Measurements from ENCODE around the gene GPC4.

The GPC4 gene

GRCh38 chrX:133461231-133461630, 45.9 kb upstream of the GPC4 start:
- H3K36me3 ChIP-seq (ENCODE audit: control insufficient read depth in 2 of 2, insufficient read depth in 1 of 2, low read length in 2 of 2): no peaks in the 10 kb centered on the region
- no peak for TF ChIP-seq ZNF324 (tag by site-specific recombination; IDR thresholded peaks at IDR 0.05)
- TF ChIP-seq, protein P1, sequence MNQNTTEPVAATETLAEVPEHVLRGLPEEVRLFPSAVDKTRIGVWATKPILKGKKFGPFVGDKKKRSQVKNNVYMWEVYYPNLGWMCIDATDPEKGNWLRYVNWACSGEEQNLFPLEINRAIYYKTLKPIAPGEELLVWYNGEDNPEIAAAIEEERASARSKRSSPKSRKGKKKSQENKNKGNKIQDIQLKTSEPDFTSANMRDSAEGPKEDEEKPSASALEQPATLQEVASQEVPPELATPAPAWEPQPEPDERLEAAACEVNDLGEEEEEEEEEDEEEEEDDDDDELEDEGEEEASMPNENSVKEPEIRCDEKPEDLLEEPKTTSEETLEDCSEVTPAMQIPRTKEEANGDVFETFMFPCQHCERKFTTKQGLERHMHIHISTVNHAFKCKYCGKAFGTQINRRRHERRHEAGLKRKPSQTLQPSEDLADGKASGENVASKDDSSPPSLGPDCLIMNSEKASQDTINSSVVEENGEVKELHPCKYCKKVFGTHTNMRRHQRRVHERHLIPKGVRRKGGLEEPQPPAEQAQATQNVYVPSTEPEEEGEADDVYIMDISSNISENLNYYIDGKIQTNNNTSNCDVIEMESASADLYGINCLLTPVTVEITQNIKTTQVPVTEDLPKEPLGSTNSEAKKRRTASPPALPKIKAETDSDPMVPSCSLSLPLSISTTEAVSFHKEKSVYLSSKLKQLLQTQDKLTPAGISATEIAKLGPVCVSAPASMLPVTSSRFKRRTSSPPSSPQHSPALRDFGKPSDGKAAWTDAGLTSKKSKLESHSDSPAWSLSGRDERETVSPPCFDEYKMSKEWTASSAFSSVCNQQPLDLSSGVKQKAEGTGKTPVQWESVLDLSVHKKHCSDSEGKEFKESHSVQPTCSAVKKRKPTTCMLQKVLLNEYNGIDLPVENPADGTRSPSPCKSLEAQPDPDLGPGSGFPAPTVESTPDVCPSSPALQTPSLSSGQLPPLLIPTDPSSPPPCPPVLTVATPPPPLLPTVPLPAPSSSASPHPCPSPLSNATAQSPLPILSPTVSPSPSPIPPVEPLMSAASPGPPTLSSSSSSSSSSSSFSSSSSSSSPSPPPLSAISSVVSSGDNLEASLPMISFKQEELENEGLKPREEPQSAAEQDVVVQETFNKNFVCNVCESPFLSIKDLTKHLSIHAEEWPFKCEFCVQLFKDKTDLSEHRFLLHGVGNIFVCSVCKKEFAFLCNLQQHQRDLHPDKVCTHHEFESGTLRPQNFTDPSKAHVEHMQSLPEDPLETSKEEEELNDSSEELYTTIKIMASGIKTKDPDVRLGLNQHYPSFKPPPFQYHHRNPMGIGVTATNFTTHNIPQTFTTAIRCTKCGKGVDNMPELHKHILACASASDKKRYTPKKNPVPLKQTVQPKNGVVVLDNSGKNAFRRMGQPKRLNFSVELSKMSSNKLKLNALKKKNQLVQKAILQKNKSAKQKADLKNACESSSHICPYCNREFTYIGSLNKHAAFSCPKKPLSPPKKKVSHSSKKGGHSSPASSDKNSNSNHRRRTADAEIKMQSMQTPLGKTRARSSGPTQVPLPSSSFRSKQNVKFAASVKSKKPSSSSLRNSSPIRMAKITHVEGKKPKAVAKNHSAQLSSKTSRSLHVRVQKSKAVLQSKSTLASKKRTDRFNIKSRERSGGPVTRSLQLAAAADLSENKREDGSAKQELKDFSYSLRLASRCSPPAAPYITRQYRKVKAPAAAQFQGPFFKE (tag by site-specific recombination; IDR thresholded peaks at IDR 0.05; ENCODE audit: borderline replicate concordance): no peak
- TF ChIP-seq, protein P2, sequence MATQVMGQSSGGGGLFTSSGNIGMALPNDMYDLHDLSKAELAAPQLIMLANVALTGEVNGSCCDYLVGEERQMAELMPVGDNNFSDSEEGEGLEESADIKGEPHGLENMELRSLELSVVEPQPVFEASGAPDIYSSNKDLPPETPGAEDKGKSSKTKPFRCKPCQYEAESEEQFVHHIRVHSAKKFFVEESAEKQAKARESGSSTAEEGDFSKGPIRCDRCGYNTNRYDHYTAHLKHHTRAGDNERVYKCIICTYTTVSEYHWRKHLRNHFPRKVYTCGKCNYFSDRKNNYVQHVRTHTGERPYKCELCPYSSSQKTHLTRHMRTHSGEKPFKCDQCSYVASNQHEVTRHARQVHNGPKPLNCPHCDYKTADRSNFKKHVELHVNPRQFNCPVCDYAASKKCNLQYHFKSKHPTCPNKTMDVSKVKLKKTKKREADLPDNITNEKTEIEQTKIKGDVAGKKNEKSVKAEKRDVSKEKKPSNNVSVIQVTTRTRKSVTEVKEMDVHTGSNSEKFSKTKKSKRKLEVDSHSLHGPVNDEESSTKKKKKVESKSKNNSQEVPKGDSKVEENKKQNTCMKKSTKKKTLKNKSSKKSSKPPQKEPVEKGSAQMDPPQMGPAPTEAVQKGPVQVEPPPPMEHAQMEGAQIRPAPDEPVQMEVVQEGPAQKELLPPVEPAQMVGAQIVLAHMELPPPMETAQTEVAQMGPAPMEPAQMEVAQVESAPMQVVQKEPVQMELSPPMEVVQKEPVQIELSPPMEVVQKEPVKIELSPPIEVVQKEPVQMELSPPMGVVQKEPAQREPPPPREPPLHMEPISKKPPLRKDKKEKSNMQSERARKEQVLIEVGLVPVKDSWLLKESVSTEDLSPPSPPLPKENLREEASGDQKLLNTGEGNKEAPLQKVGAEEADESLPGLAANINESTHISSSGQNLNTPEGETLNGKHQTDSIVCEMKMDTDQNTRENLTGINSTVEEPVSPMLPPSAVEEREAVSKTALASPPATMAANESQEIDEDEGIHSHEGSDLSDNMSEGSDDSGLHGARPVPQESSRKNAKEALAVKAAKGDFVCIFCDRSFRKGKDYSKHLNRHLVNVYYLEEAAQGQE (tag by site-specific recombination; IDR thresholded peaks at IDR 0.05): no peak
- no peak for TF ChIP-seq ZBTB8A (tag by site-specific recombination; IDR thresholded peaks at IDR 0.05)
- no peak for TF ChIP-seq ZFHX2 (tag by site-specific recombination; conservative IDR thresholded peaks at IDR 0.05)
- no peak for TF ChIP-seq GFI1B (tag by site-specific recombination; IDR thresholded peaks at IDR 0.05)
- no peak for TF ChIP-seq ZSCAN5A (tag by site-specific recombination; IDR thresholded peaks at IDR 0.05)
- no peak for TF ChIP-seq BCL11B (tag by site-specific recombination; IDR thresholded peaks at IDR 0.05; ENCODE audit: low read depth)
- H3K27ac ChIP-seq (ENCODE audit: extremely low read depth, low read depth, low read length): no peak overlapping the region
- POLR2A ChIA-PET: no interaction called here
- H3K4me1 ChIP-seq (ENCODE audit: control insufficient read depth, insufficient read depth, low read length): no peaks in the 10 kb centered on the region
- CTCF ChIA-PET: no interaction called here
- H3K4me3 ChIP-seq (ENCODE audit: low read depth, low read length): no peak overlapping the region
- no peaks in the 10 kb centered on the region for H3K9me3 ChIP-seq (ENCODE audit: control insufficient read depth, insufficient read depth, low read depth, low read length)

DNA sequence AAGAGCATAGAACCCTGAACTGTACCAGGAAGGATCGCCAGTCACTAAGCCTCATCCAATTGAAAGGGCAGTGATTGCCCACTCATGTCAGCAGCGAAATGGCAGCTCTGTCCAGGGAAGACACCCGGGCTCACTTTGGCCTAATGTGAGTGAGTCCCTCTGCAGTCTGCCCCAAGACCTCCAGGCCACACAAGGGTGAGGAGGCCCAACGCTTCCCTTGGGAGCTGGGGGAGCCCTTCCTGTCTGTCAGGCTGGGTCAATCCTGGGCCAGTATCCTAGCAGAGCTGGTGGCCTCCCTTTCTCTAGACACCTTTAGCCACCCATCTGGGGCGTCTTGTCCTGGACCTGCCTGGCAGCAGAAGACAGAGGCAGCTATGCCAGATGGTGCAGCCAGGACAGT, 39.6 kb upstream of the GPC4 start:
- H3K36me3 ChIP-seq (ENCODE audit: control insufficient read depth in 2 of 2, insufficient read depth in 1 of 2, low read length in 2 of 2): no peaks in the 10 kb centered on the region
- H3K27ac ChIP-seq (ENCODE audit: extremely low read depth, low read depth, low read length): no peak overlapping the region
- ChIA-PET POLR2A (no interaction called here), CTCF (interaction anchor here (0.9 kb wide), 1 partner anchor 13 kb away, joined by 3 read pairs; no protein-coding TSS in a partner anchor)
- H3K4me1 ChIP-seq (ENCODE audit: control insufficient read depth, insufficient read depth, low read length): no peaks in the 10 kb centered on the region
- H3K9me3 ChIP-seq (ENCODE audit: control insufficient read depth, insufficient read depth, low read depth, low read length): no peaks in the 10 kb centered on the region
- no peak overlapping the region for H3K4me3 ChIP-seq (ENCODE audit: low read depth, low read length)
- TF ChIP-seq ZNF585B (tag by site-specific recombination; IDR thresholded peaks at IDR 0.05): no peak
- no peak for TF ChIP-seq ZNF394 (tag by site-specific recombination; IDR thresholded peaks at IDR 0.05; ENCODE audit: borderline replicate concordance)
- no peak for TF ChIP-seq ZNF558 (tag by site-specific recombination; IDR thresholded peaks at IDR 0.05)
- TF ChIP-seq, protein P3, sequence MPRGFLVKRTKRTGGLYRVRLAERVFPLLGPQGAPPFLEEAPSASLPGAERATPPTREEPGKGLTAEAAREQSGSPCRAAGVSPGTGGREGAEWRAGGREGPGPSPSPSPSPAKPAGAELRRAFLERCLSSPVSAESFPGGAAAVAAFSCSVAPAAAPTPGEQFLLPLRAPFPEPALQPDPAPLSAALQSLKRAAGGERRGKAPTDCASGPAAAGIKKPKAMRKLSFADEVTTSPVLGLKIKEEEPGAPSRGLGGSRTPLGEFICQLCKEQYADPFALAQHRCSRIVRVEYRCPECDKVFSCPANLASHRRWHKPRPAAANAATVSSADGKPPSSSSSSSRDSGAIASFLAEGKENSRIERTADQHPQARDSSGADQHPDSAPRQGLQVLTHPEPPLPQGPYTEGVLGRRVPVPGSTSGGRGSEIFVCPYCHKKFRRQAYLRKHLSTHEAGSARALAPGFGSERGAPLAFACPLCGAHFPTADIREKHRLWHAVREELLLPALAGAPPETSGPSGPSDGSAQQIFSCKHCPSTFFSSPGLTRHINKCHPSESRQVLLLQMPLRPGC (tag by site-specific recombination; IDR thresholded peaks at IDR 0.05): no peak
- no peak for TF ChIP-seq ZNF624 (tag by site-specific recombination; IDR thresholded peaks at IDR 0.05)
- TF ChIP-seq ZNF639 (tag by site-specific recombination; IDR thresholded peaks at IDR 0.05): no peak
- no peak for TF ChIP-seq ZNF704 (tag by site-specific recombination; IDR thresholded peaks at IDR 0.05)

Data from HEK293 (cell line).